ES-I3 (cell line): ENCODE data around the gene KCNK13.
"Not testable (repeated sequence)": the region's sequence is repeated elsewhere in the genome, so short reads cannot be mapped to it uniquely, and the experiment has no call there.

Experiments
- H3K36me3 ChIP-seq: 2 replicates; pipeline ENCODE4 v1.6.1; 2013; ENCODE audit warnings: mild to moderate bottlenecking, low read length, control low read depth, moderate library complexity; ENCODE audit not compliant: insufficient read depth
- H3K4me1 ChIP-seq: 2 replicates; pipeline ENCODE4 v1.6.1; 2013; ENCODE audit warnings: mild to moderate bottlenecking, control low read depth, low read length; ENCODE audit not compliant: insufficient read depth
- H3K9ac ChIP-seq: 2 replicates; pipeline ENCODE4 v1.6.1; 2013; ENCODE audit warnings: low read depth, mild to moderate bottlenecking, low read length, moderate library complexity
- H3K9me3 ChIP-seq: 2 replicates; pipeline ENCODE4 v1.6.1; 2013; ENCODE audit warnings: mild to moderate bottlenecking, low read length, moderate library complexity; ENCODE audit not compliant: control insufficient read depth, insufficient read depth

KCNK13 gene

GRCh38 chr14:90061685-90062126 lies at the start of gene KCNK13:
KCNK13 (plus strand) TSS chr14:90061994; CDS start chr14:90062206, 212 bp downstream.
- H3K36me3 ChIP-seq = no peaks in the 10 kb centered on the region
- H3K9ac ChIP-seq = peak within 1 kb of the TSS; percentile 84
- H3K9me3 ChIP-seq = no peaks in the 10 kb centered on the region; the same call in 1 of the 2 replicates
- no peaks in the 10 kb centered on the region; the same call in 1 of the 2 replicates for H3K4me1 ChIP-seq

GRCh38 chr14:90017371-90017770 lies 44.4 kb upstream of the KCNK13 start:
- Histone ChIP-seq H3K9me3 (no peaks in the 10 kb centered on the region; the same call in 1 of the 2 replicates), H3K4me1 (no peaks in the 10 kb centered on the region), H3K36me3 (peaks cover 9% of the 10 kb centered on the region), H3K9ac (no peak overlapping the region)

- Histone ChIP-seq H3K4me1 (no peaks in the 10 kb centered on the region), H3K36me3 (peaks cover 15% of the 10 kb centered on the region), H3K9ac (no peak overlapping the region), H3K9me3 (no peaks in the 10 kb centered on the region)
Observed at GRCh38 chr14:90019824-90020523, 41.8 kb upstream of the KCNK13 start.

GRCh38 chr14:90023176-90023896 lies 38.5 kb upstream of the KCNK13 start:
- H3K36me3 ChIP-seq = peaks cover 15% of the 10 kb centered on the region
- H3K9me3 ChIP-seq = peaks cover 2% of the 10 kb centered on the region; the same call in 1 of the 2 replicates
- no peaks in the 10 kb centered on the region for H3K4me1 ChIP-seq
- no peak overlapping the region for H3K9ac ChIP-seq

GRCh38 chr14:90024910-90025309 lies 36.9 kb upstream of the KCNK13 start:
- Histone ChIP-seq H3K9ac (no peak overlapping the region), H3K9me3 (peaks cover 2% of the 10 kb centered on the region; the same call in 1 of the 2 replicates), H3K4me1 (no peaks in the 10 kb centered on the region), H3K36me3 (peaks cover 15% of the 10 kb centered on the region)

- not testable (repeated sequence) for H3K9ac ChIP-seq
- H3K36me3 ChIP-seq = peaks cover 12% of the 10 kb centered on the region; the same call in 1 of the 2 replicates
Observed at GRCh38 chr14:90026608-90027007, 35.2 kb upstream of the KCNK13 start.

GRCh38 chr14:90027842-90028241 lies 34.0 kb upstream of the KCNK13 start:
- Histone ChIP-seq H3K9me3 (peaks cover 2% of the 10 kb centered on the region; the same call in 1 of the 2 replicates), H3K36me3 (peaks cover 14% of the 10 kb centered on the region; the same call in 1 of the 2 replicates), H3K4me1 (no peaks in the 10 kb centered on the region)

More at GRCh38 chr14:90026608-90027007, 35.2 kb upstream of the KCNK13 start:
- H3K4me1 ChIP-seq, H3K9me3 ChIP-seq: not testable (repeated sequence)

GRCh38 chr14:90034156-90034555 lies 27.6 kb upstream of the KCNK13 start:
- Histone ChIP-seq H3K9ac (no peak overlapping the region), H3K9me3 (no peaks in the 10 kb centered on the region), H3K4me1 (no peaks in the 10 kb centered on the region), H3K36me3 (peaks cover 9% of the 10 kb centered on the region)

More at GRCh38 chr14:90027842-90028241, 34.0 kb upstream of the KCNK13 start:
- no peak overlapping the region for H3K9ac ChIP-seq

- no peaks in the 10 kb centered on the region for H3K9me3 ChIP-seq
- no peak overlapping the region for H3K9ac ChIP-seq
- H3K36me3 ChIP-seq = peaks cover 9% of the 10 kb centered on the region
- H3K4me1 ChIP-seq = no peaks in the 10 kb centered on the region
Observed at GRCh38 chr14:90034835-90035525, 26.8 kb upstream of the KCNK13 start.

GRCh38 chr14:90039253-90040010 lies 22.4 kb upstream of the KCNK13 start:
- peaks cover 4% of the 10 kb centered on the region for H3K36me3 ChIP-seq
- H3K9me3 ChIP-seq = no peaks in the 10 kb centered on the region
- H3K4me1 ChIP-seq = no peaks in the 10 kb centered on the region
- H3K9ac ChIP-seq = no peak overlapping the region

GRCh38 chr14:90040411-90040810 lies 21.4 kb upstream of the KCNK13 start:
- H3K9ac ChIP-seq = no peak overlapping the region
- no peaks in the 10 kb centered on the region for H3K9me3 ChIP-seq
- no peaks in the 10 kb centered on the region for H3K4me1 ChIP-seq
- H3K36me3 ChIP-seq = peaks cover under 1% of the 10 kb centered on the region; the same call in 1 of the 2 replicates

GRCh38 chr14:90042496-90043252 lies 19.1 kb upstream of the KCNK13 start:
- H3K4me1 ChIP-seq = no peaks in the 10 kb centered on the region
- H3K9me3 ChIP-seq = no peaks in the 10 kb centered on the region
- no peak overlapping the region for H3K9ac ChIP-seq
- no peaks in the 10 kb centered on the region for H3K36me3 ChIP-seq

- Histone ChIP-seq H3K36me3 (no peaks in the 10 kb centered on the region), H3K4me1 (no peaks in the 10 kb centered on the region; the same call in 1 of the 2 replicates), H3K9ac (no peak overlapping the region), H3K9me3 (no peaks in the 10 kb centered on the region)
Observed at GRCh38 chr14:90045616-90046015, 16.2 kb upstream of the KCNK13 start.
